Measurements from ENCODE around the gene GBP1.
"Not testable (repeated sequence)": the region's sequence is repeated elsewhere in the genome, so short reads cannot be mapped to it uniquely, and the experiment has no call there.

The GBP1 gene

GRCh38 chr1:89065079-89065868, at the start of gene GBP1:
TSS of gene GBP1 (minus strand) at chr1:89065208. CDS start at chr1:89063234, 1,974 bp downstream.
- DNase-seq (ENCODE audit: low spot score), result peak; percentile 40

GRCh38 chr1:89114662-89115061, 49.7 kb upstream of the GBP1 start:
- DNase-seq (ENCODE audit: low spot score), result no peak

GRCh38 chr1:89112871-89113613, 48.0 kb upstream of the GBP1 start:
- DNase-seq (ENCODE audit: low spot score), result no peak

GRCh38 chr1:89104687-89105086, 39.7 kb upstream of the GBP1 start:
- no peak for DNase-seq (ENCODE audit: low spot score)

GRCh38 chr1:89104147-89104546, 39.1 kb upstream of the GBP1 start:
- no peak for DNase-seq (ENCODE audit: low spot score)

GRCh38 chr1:89102021-89102420, 37.0 kb upstream of the GBP1 start:
- DNase-seq (ENCODE audit: low spot score), result no peak

GRCh38 chr1:89100412-89100811, 35.4 kb upstream of the GBP1 start:
- no peak for DNase-seq (ENCODE audit: low spot score)

GRCh38 chr1:89098857-89099256, 33.8 kb upstream of the GBP1 start:
- no peak for DNase-seq (ENCODE audit: low spot score)

- DNase-seq (ENCODE audit: low spot score), result no peak
Observed at GRCh38 chr1:89095737-89096136, 30.7 kb upstream of the GBP1 start.

- DNase-seq (ENCODE audit: low spot score), result no peak
Observed at GRCh38 chr1:89089962-89090361, 25.0 kb upstream of the GBP1 start.

GRCh38 chr1:89088572-89088971, 23.6 kb upstream of the GBP1 start:
- DNase-seq (ENCODE audit: low spot score), result no peak

- no peak for DNase-seq (ENCODE audit: low spot score)
Observed at GRCh38 chr1:89087241-89087640, 22.2 kb upstream of the GBP1 start.

- peak; percentile 38 for DNase-seq (ENCODE audit: low spot score)
Observed at GRCh38 chr1:89085781-89086180, 20.8 kb upstream of the GBP1 start.

- peak; percentile 43 for DNase-seq (ENCODE audit: low spot score)
Observed at GRCh38 chr1:89081005-89081404, 16.0 kb upstream of the GBP1 start.

- not testable (repeated sequence) for DNase-seq (ENCODE audit: low spot score)
Observed at GRCh38 chr1:89080068-89080467, 15.1 kb upstream of the GBP1 start.

GRCh38 chr1:89072466-89073065, 7.6 kb upstream of the GBP1 start:
- DNase-seq (ENCODE audit: low spot score), result not testable (repeated sequence)

- DNase-seq (ENCODE audit: low spot score), result no peak
Observed at GRCh38 chr1:89070509-89070908, 5.5 kb upstream of the GBP1 start.

- DNase-seq (ENCODE audit: low spot score), result no peak
Observed at GRCh38 chr1:89069951-89070350, 4.9 kb upstream of the GBP1 start.

- DNase-seq (ENCODE audit: low spot score), result no peak
Observed at GRCh38 chr1:89068291-89068690, 3.3 kb upstream of the GBP1 start.

- no peak for DNase-seq (ENCODE audit: low spot score)
Observed at GRCh38 chr1:89064632-89065031, 376 bp downstream of the GBP1 start.

GRCh38 chr1:89063094-89063493, 1.9 kb downstream of the GBP1 start:
- DNase-seq (ENCODE audit: low spot score), result no peak

- DNase-seq (ENCODE audit: low spot score), result no peak
Observed at GRCh38 chr1:89060091-89060490, 4.9 kb downstream of the GBP1 start.

- no peak for DNase-seq (ENCODE audit: low spot score)
Observed at GRCh38 chr1:89051955-89052312, 13.1 kb downstream of the GBP1 start.

Data from globus pallidus (tissue), 1 donor.